MG63 (cell line): ENCODE measurements around the gene TNNT3. TPM values are rescaled to one million over a fixed set of nuclear protein-coding genes. Genes with fewer than 3 reads are reported as not detected.

Source experiments
- DNase-seq: peaks from one replicate; pipeline ENCODE4 v3.0.0-alpha.2; 2020
- H3K27me3 ChIP-seq: fragments of 250-450 bp; sonication (Bioruptor Pico); 2 replicates; pipeline ENCODE4 v1.5.1; 2020; ENCODE audit warnings: mild to moderate bottlenecking, moderate library complexity
- H3K36me3 ChIP-seq: fragments of 250-450 bp; sonication (Bioruptor Pico); 2 replicates; pipeline ENCODE4 v1.5.1; 2020; ENCODE audit warnings: mild to moderate bottlenecking, moderate library complexity
- H3K4me3 ChIP-seq: fragments of 250-450 bp; sonication (Bioruptor Pico); 2 replicates; pipeline ENCODE4 v1.5.1; 2020; ENCODE audit warnings: mild to moderate bottlenecking, moderate library complexity
- H3K9me3 ChIP-seq: fragments of 250-450 bp; sonication (Bioruptor Pico); 2 replicates; pipeline ENCODE4 v1.5.1; 2020; ENCODE audit warnings: mild to moderate bottlenecking, moderate library complexity
- total RNA-seq: library from RNA; depleted of rRNA; stranded (reverse); fragments of >200 nt; shearing (Covaris generic); gene quantifications from 2 replicates; pipeline ENCODE4 v1.2.3, GENCODE V29; 2014; ENCODE audit warnings: low replicate concordance

TNNT3 gene
- total RNA-seq, 1 experiment from 2014 or later = not detected

GRCh38 chr11:1952806-1953482, 33.4 kb downstream of the TNNT3 start:
- H3K36me3 ChIP-seq = no peaks in the 10 kb centered on the region
- H3K27me3 ChIP-seq = no peaks in the 10 kb centered on the region
- H3K4me3 ChIP-seq = no peak overlapping the region
- H3K9me3 ChIP-seq = no peaks in the 10 kb centered on the region
- DNase-seq = no peak

- H3K27me3 ChIP-seq = no peaks in the 10 kb centered on the region
- no peak overlapping the region for H3K4me3 ChIP-seq
- no peak for DNase-seq
Measured at GRCh38 chr11:1953489-1954266, 34.2 kb downstream of the TNNT3 start.

GRCh38 chr11:1958367-1958766, 38.9 kb downstream of the TNNT3 start:
- H3K9me3 ChIP-seq = no peaks in the 10 kb centered on the region
- H3K4me3 ChIP-seq = no peak overlapping the region

More at GRCh38 chr11:1953489-1954266, 34.2 kb downstream of the TNNT3 start:
- no peaks in the 10 kb centered on the region for H3K9me3 ChIP-seq
- no peaks in the 10 kb centered on the region for H3K36me3 ChIP-seq

GRCh38 chr11:1959786-1960185, 40.3 kb downstream of the TNNT3 start:
- DNase-seq = no peak
- Histone ChIP-seq H3K27me3 (no peaks in the 10 kb centered on the region), H3K36me3 (no peaks in the 10 kb centered on the region), H3K9me3 (no peaks in the 10 kb centered on the region), H3K4me3 (no peak overlapping the region)

More at GRCh38 chr11:1958367-1958766, 38.9 kb downstream of the TNNT3 start:
- Histone ChIP-seq H3K36me3 (no peaks in the 10 kb centered on the region), H3K27me3 (no peaks in the 10 kb centered on the region)
- DNase-seq = no peak

DNA sequence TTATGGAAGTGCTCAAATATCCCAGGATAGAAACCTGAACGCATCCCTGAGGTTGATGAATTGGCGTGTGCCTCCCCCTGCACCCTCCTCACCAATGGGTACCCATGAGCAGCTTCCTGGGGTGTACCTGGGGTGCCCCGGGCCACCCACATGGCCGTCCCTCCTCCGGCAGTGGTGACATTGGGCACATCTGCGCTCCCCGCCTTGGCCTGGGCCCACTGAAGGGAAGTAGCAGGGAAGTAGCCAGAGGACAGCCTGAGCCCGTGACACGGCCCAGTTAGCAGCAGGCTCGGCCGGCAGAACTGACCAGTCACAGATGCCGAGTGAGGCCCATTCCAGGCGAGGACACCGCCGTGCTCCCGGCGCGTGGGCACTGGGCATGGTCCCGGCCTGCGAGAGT, 44.4 kb downstream of the TNNT3 start:
- Histone ChIP-seq H3K9me3 (no peaks in the 10 kb centered on the region), H3K36me3 (no peaks in the 10 kb centered on the region), H3K4me3 (no peak overlapping the region), H3K27me3 (no peaks in the 10 kb centered on the region)
- DNase-seq = no peak

GRCh38 chr11:1964348-1964747, 44.8 kb downstream of the TNNT3 start:
- H3K36me3 ChIP-seq = no peaks in the 10 kb centered on the region
- H3K4me3 ChIP-seq = no peak overlapping the region
- DNase-seq = no peak
- H3K27me3 ChIP-seq = no peaks in the 10 kb centered on the region
- no peaks in the 10 kb centered on the region for H3K9me3 ChIP-seq

- DNase-seq = no peak
- Histone ChIP-seq H3K9me3 (no peaks in the 10 kb centered on the region), H3K4me3 (no peak overlapping the region), H3K36me3 (no peaks in the 10 kb centered on the region), H3K27me3 (no peaks in the 10 kb centered on the region)
Measured at GRCh38 chr11:1964955-1965354, 45.5 kb downstream of the TNNT3 start.

DNA sequence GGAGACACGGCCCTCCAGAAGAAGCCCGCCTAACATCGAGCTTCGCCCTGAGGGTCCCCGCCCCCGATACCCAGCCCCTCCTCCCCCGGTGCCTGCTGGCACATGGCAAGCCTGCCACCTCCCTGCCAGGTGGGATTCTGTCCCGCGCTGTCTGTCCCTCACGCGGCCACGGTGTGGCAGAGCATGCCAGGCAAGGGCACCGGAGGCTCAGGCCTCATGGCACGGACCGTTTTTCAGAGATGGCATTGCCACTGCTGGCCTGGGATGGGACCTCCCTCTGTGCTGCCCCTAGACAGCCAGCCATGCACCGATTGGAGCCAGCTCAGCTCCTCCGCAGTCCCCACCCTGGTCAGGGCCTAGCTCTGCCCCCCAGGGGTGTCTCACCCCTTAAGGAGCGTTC, 47.0 kb downstream of the TNNT3 start:
- no peaks in the 10 kb centered on the region for H3K27me3 ChIP-seq
- no peak overlapping the region for H3K4me3 ChIP-seq
- H3K36me3 ChIP-seq = no peaks in the 10 kb centered on the region
- DNase-seq = no peak
- no peaks in the 10 kb centered on the region for H3K9me3 ChIP-seq

DNA sequence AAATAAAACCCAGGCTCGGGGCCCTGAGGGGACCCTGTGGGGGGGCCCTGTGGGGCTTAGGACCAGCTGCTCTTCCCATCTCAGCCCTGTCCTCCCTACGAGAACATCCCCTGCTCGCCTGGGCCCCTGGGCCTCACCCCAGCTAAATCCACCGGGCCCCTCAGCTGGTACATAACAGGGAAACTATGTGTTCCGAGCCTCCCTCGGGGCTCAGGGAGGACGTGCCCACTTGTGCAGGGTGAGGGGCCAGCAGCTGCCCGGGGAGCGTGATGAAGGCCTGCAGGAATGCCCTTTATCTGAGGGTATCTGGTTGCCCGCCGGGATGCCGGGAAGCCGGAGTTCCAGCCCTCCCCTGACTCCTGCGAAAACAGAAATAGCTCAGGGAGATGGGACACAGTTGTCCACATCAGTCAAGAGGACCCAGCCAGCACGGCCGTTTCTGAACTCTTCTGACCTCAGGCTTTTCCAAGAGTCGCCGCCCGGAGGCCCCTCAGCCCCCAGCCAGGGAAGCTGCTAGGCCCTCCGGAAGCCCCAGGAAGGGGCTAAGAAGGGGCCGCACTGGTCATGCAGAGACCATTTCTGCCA, 48.2 kb downstream of the TNNT3 start:
- Histone ChIP-seq H3K9me3 (no peaks in the 10 kb centered on the region), H3K27me3 (no peaks in the 10 kb centered on the region), H3K4me3 (no peak overlapping the region), H3K36me3 (no peaks in the 10 kb centered on the region)
- DNase-seq = no peak

DNA sequence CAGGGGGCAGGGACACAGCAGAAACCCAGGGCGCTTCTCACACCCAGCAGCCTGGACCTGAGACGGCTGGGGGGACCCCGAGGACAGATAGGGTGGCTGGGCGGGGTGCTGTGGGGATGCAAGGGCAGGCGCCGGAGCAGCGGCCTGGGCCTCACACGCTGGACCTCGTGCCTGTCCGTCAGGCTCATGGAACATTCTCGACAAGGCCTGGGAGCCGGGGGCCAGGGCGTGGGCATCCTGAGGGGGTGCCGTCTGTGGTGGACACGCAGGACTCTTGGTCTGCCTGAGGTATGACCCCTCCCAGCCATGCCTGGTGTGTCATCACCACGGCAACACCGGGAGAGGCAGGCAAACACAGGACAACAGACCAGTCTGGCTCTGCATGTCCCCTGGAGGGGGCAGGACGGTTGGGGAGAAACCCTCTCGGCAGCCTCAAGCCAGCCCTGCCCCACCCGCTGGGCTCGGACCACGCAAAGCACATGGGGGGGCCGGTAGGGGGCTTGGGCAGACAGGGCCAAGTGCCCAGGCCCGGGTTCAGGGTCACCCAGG, 49.0 kb downstream of the TNNT3 start:
- H3K36me3 ChIP-seq = no peaks in the 10 kb centered on the region
- no peak for DNase-seq
- H3K9me3 ChIP-seq = no peaks in the 10 kb centered on the region
- H3K4me3 ChIP-seq = no peak overlapping the region
- no peaks in the 10 kb centered on the region for H3K27me3 ChIP-seq

DNA sequence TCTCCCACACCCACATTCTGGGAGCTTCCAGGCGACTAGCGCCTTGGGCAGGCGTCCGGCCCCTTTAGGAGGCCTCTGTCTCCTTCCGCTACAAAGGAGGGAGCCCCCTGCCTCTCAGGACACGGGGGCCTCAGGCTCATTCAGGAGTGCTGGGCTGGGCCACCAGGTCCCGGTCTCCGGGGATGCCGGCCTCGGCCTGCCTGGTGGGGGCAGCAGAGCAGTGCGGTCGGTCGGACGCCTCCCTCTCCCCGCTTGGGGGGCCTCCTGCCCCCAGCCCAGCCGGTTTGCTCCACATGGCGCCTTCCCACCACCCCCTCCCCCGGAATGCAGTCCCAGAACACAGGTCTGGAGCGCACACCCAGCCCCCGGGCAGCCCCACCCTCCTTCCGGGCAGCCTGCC, 49.5 kb downstream of the TNNT3 start:
- Histone ChIP-seq H3K36me3 (no peaks in the 10 kb centered on the region), H3K9me3 (no peaks in the 10 kb centered on the region), H3K4me3 (no peak overlapping the region)

DNA sequence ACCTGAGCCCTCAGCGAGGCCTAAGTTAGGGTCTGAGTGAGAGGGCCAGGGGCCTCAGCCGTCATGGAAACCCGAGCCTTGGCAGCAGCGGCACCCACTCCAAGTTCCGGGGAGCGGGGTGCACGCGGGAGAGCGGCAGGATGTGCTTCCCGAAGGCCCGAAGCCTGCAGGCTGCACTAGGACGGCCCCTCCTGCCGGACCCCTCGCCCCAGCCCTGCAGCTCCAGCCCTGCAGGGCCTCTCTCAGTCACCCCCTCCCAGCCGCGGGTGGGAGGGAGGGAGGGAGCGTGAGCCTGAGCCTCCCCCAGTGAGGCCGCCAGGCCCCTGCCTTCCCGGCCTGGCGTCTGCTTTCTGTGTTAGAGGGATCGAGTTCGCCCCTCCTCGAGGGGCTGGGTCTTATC, 50.3 kb downstream of the TNNT3 start:
- Histone ChIP-seq H3K4me3 (no peak overlapping the region), H3K9me3 (no peaks in the 10 kb centered on the region), H3K36me3 (no peaks in the 10 kb centered on the region), H3K27me3 (no peaks in the 10 kb centered on the region)
- no peak for DNase-seq

More for the DNA sequence above, 49.5 kb downstream of the TNNT3 start:
- H3K27me3 ChIP-seq = no peaks in the 10 kb centered on the region
- DNase-seq = no peak

- Histone ChIP-seq H3K4me3 (no peak overlapping the region), H3K27me3 (no peaks in the 10 kb centered on the region), H3K9me3 (no peaks in the 10 kb centered on the region), H3K36me3 (no peaks in the 10 kb centered on the region)
- DNase-seq = no peak
Measured at GRCh38 chr11:1970956-1971355, 51.5 kb downstream of the TNNT3 start.

- Histone ChIP-seq H3K27me3 (no peaks in the 10 kb centered on the region), H3K9me3 (no peaks in the 10 kb centered on the region)
- no peak for DNase-seq
Measured at GRCh38 chr11:1975185-1975584, 55.7 kb downstream of the TNNT3 start.

GRCh38 chr11:1978720-1979473, 59.4 kb downstream of the TNNT3 start:
- no peak overlapping the region for H3K4me3 ChIP-seq
- H3K27me3 ChIP-seq = no peaks in the 10 kb centered on the region
- no peaks in the 10 kb centered on the region for H3K36me3 ChIP-seq
- H3K9me3 ChIP-seq = no peaks in the 10 kb centered on the region
- DNase-seq = no peak

More at GRCh38 chr11:1975185-1975584, 55.7 kb downstream of the TNNT3 start:
- Histone ChIP-seq H3K4me3 (no peak overlapping the region), H3K36me3 (no peaks in the 10 kb centered on the region)

DNA sequence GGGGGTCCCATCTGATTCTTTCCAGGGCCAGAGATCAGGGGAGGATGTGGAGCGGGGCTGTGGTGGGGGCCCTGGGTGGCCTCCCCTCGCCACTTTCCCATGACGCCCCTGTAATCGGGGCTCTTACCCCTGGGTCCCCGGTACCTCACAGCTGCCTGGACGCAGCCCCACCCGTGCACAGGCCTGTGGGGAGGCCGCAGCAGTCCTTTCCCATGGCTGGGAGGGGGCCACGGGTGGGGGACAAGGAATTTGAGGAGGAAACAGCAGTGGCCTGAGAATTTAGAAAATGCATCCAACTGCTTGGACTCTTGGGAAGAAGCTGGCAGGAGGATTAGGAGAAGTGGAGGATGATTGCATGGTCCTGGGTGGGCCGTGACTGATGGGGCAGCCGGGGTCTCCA, 60.1 kb downstream of the TNNT3 start:
- Histone ChIP-seq H3K4me3 (no peak overlapping the region), H3K27me3 (no peaks in the 10 kb centered on the region), H3K9me3 (no peaks in the 10 kb centered on the region), H3K36me3 (no peaks in the 10 kb centered on the region)
- no peak for DNase-seq
